ENCODE results near the gene DNER.
"Not testable (repeated sequence)": the region's sequence is repeated elsewhere in the genome, so short reads cannot be mapped to it uniquely, and the experiment has no call there.

DNER gene

DNA sequence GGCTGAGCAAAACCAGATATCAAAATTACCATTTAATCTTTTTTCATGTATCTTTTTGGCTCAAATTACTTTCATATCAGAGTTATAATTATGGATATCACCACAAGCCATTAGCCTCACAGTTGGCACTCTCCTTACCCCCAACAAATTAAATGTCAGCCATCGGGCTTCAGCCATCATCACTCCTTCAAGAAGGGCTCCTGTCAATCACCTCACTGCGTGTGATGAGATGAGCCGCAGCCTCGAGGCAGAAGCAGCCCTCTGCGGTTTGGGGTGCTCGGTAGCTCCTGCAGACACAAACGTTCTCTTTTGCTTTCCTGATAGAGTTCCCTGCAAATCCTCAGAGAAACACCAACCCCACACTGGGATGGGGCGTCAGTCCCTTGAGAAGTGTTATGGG, 94.1 kb downstream of the DNER start:
- DNase-seq = no peak

DNA sequence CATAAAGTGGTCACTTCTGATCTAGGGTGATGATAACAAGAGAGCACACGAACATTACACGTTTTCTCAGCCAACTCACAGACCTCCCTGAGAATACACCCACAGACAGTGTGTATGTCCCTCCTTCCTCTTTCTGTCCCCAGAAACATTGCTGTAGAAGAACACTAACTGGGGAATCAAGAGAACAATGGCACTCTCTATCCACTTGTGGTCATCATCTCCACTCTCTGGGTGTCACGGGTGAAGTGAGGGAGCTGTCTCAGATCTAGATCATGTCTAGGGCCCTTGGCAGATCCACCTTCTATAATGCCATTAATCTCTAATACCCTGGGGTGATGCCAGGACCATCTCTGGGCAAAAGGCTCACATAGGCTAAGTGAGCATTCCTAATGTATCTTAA, 97.9 kb downstream of the DNER start:
- no peak for DNase-seq

DNA sequence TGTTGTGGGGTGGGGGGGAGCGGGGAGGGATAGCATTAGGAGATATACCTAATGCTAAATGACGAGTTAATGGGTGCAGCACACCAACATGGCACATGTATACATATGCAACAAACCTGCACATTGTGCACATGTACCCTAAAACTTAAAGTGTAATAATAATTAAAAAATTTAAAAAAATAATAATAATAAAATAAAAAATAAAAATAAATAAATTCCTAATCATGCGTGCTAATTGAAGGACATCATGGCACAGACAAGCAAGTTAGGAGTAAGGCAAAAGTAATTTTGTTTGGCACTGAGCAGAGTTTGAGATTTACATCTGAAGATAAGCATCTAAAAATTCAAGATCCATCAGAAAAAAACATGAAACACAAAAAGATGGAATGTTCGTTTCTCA, 100.3 kb downstream of the DNER start:
- not testable (repeated sequence) for DNase-seq

DNA sequence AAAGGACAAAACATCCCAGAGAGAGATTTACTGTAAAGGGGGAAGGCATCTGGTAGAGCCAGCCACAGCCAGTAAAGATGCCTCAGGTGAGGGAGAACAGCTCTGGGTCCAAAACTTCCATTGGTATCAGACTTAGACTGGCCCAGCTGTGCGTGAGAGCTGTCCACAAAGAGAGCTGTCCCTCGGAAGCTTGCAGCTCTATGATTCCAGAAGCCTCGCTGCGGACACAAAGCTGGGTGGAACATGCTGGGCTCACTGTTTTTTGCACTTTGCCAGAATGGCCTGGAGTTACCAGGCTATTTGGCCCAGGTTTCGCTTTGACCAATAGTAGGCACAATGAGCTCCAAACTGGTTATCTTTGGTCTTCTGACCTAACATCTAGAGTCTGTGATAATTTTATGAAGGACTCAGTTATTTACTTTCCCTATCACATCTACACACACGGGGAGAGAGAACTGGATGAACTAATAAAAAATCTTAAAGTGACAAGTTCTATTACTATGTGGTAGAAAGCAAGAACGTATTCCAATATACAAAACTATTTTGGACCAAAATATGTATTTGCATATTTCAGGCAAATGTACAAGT, 101.9 kb downstream of the DNER start:
- DNase-seq = no peak

DNA sequence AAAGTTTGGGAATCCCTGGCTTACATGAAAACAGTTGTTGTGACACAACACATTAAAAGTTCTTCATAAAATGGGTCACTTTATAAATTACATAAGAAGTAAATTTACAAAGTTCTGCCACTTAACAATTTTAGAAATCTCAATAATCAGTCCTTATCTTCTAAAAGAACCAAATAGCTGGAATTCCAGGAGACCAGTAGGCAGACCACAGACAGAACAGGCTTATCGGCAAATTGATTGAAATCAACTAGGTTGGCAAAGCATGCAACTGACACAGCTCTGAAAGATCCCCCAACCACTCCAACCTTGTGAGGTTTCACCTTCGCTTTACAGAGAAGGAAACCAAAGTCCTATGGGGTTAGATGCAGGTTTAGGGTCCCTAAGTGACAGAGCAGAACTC, 103.0 kb downstream of the DNER start:
- no peak for DNase-seq

DNA sequence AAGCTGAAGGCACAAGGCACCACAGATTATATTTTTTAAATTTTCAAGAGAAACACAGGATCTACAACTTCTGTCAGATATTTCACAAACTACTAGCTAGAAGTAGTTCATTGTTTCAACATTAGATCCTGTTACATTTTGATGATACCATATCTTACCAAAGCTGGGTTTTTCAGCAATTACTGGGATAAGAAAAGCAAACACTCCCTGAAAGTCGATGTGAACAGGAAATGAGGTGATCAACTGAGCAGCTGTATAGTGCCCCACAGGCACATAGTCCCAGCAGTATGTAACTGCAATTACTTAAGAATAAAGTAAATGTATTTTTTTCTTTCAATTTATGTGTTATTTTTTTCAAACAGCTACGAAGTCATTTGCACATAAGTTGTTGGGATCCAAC, 103.5 kb downstream of the DNER start:
- no peak for DNase-seq

DNA sequence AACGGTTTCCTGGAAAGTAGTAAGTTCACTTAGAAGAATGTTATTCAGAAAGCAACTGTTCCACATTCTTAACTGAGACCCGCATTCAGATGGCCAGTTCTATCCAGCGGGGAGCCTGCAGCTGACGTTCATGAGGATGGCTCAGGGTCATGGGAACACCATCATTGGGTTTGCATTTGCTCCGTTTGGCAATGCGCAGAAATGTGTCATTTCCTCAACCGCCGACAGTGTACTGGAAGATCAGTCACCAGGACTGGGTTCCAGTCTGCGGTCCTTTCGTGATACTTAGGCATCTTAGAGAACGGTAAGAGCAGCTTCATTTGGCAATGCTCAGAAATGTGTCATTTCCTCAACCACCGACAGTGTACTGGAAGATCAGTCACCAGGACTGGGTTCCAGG, 104.0 kb downstream of the DNER start:
- no peak for DNase-seq

DNA sequence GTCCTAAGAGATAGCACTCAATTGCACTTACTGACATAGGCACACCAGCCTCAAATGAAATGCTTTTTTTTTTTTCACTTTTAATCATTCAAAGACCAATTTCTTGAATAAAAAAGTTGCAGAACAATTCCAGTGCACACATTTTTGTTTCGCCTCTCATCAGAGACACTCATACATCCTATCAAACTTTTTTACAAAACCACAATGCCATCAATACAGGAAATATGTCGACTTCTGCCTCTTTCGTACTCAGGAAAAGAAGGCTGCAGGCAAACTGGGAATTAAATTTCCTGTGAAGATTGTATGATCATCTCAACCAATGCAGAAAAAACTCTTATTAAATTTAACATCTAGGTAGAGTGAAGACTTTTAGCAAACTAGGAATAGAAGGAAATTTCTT, 112.4 kb downstream of the DNER start:
- DNase-seq = no peak

DNA sequence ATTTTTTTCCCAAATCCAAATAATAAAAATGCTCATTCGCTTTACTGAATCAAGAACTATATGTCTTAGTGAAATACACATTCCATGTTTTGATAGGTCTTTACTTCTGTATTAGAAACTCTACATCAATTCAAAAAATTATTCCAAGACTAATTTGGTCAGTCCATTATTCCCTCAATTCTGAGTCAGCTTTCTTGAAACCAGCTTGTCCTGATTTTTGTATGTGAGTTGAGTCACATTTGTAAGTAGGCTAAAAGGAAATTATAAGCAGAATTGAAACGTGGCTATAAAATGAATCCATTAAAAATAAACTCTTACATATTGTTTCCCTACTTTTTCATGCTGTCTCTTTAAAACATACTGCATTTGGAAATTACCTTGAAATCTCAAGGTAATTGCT, 113.0 kb downstream of the DNER start:
- no peak for DNase-seq

DNA sequence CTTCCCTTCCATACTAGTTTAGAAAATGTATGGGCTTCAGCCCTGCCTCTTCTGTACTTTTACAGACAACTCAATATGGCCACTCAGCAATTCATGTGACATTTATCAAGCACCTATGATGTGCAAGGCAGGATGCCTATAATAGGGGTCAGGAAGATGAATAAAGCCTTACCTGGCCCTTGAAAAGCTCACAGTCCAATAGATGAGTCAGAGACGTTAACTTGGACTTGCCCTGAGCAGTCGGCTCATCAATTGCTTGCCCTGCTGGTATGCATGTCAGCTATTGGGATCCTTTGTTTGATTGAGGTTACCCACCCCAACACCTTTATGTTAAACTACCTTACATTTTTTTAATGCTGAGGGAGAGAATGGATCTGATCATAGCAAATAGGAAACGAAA, 116.1 kb downstream of the DNER start:
- DNase-seq = no peak

DNA sequence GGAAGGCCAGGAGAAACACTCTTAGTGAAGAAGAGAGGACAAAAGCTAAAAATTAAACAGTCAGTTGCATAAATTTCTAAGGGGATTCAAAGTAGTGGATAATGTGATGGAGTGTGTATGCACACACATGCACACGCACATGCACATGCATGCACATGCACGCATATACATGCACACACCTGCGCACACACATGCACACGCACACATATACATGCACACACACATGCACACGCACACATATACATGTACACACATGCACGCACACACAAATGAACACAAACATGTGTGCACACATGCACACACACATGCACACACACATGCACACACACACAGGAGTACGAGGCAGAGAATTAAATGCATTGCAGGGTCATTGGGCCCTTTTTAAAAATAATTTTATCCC, 117.6 kb downstream of the DNER start:
- DNase-seq = no peak

DNA sequence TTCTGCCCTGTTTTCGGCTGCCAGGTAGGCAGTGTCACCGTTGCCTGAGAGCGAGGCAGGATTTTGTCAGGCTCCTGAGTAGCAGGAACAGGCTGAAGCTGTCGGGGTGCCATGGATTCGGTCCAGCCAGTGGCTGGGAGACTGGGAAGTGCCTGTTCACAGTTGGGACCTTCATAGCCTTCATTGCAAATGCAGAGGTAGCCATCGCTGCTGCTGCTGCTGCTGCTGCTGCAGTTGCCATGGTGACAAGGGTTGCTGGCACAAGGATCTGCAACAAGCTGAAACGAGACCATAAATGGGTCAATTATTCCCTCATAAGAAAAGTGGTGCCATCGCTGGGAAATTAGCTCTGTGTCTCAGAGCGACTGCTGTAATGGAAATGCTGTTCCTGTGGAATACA, 122.7 kb downstream of the DNER start:
- no peak for DNase-seq

DNA sequence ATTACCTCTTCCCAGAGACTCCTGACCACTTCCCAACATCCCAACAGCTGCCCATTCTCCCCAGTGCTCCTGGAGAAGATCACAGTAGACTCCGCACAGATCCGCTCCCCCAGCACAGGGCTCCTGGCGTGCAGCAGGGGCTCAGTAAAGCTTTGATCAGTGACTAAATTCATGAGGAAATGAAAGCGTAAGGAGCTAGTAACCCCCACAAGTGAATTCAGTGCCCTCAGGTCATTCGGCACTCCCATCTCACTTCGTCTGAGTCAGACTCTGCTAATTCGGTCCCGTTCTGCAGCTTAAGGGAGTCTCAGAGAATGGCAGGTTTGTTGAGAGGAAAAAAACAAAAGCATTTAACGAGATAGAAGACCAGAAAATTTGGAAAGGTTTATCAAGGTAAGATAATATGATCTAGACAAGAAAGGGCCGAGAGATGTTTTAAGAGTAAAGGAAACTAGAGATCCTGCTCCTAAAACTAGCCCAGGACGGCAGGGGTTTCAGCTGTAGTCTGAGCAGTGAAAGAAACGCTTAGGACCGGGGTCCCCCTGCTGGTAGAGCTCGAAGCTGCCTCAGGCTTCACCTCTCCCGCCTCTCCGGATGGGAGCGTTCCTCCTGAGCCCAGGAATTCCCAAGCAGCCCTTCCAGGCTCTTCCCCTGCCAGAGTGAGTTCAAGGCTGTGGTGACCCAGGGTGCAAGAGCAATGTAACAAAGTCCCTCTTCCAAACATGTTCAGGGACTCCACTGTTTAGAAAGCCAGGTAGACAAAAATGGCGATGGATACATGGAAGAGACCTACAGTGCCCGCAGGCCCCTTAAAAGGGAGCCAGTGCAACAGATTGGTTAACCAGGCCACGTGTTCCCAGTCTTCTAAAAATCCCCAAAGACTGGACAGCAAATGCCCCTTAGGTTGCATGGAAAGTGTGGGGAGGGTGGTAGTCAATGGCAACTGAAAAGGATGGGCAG, 127.3 kb downstream of the DNER start:
- peak; percentile 60 to 64 for DNase-seq

DNA sequence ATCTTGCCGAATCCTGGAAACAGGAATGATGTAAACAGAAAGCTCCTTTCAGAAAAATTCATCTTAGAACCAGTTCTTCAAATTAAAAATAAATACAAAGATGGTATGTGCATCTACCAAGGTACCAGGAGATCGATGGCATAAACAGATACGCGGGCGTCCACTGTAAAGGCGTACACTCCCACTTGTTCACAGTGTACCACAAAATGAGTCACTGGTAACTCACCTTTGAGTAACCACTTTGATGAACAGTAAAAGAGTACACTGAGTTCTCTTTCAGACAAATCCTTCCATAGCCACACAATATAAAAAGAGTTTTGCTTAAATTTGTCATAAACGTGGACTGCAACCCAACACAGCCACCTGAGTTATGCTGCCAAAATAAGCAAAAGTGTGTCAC, 128.3 kb downstream of the DNER start:
- DNase-seq = no peak

DNA sequence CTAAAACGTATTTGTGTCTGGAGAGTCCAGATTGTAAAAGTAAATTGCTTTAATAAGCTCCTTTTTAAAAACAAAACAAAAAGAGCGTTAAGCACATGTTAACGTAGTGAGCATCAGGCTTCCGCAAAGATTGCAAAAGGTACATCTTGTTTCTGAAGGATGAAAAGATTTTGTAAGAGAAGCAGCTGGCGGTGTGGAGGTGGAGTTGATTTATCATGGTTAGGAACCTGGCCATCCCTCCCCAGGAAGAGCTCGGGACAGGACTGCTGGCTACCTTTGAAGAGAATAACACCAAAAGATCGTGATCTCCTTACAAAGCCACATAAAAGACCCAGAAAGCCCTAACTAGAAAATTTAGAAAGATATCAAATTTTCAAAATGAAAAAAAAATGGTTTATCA, 132.2 kb downstream of the DNER start:
- DNase-seq = no peak

DNA sequence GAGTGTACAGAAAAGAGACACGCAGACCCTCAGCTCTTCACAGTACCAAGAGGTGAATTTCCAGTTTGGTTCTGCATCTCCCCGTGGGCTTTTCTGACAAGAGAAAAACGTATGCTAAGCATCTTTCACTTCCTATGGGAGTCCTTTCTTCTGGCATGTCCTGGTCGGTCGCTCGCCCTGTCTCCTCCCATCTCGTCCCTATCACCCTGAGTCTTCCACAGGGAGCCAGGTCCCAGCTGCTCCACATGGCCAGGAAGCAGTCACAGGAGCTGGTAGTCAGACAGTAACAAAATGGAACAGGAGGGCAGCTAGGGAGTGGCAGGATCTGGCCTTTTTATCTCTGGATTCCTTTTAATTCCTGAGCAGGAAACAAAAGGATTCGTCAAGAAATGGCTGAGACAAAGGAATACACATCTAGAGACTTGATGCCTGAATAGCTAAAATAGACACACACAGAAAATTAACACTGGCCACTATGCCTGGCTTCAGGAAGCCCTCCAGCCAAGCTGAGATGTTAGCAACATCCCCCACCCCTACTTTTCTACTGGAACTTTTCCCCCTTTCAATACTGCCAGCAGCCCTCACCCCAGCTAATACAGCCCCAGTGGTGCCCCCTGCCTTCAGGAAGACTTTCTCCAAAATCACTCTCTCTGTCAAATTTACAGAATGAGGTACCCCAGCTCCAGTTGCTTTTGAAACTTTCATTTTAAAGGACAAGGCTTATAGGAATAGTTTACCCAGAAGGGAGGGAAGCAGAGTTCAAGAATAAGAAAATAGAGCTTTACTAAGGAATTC, 136.1 kb downstream of the DNER start:
- DNase-seq = no peak

DNA sequence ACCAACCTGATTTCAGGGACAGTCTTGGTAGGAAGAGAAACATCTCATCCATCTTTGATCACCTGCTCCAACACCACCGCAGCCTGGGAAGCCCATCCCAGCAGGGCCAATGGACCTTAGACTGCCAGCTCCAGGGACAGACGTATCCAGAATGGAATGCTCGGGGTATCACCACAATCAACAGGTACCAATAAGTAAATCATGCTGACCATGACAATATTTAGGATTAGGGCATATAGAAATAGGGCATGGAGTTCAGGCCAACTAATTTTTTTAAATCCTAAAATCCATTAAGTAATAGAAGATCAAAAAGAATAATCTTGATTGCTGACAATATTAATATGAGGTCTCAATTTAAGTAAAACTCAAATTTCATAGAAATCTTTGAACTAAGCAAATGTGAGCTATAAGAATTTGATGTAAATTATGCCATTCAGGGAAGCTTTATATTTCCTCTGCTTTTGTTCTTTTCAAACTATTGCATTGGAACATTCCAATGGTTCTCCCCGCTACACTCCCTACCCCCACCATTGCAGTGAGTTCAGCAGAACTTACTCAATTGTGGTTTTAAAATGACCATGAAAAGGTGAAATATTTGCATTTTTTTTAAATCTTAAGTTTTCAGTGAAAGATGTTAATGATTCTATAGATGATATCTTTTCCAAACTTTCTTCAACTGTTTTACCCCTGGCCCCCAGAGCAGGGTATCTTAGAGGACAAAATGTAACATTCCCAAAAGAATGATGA, 138.6 kb downstream of the DNER start:
- DNase-seq = no peak

DNA sequence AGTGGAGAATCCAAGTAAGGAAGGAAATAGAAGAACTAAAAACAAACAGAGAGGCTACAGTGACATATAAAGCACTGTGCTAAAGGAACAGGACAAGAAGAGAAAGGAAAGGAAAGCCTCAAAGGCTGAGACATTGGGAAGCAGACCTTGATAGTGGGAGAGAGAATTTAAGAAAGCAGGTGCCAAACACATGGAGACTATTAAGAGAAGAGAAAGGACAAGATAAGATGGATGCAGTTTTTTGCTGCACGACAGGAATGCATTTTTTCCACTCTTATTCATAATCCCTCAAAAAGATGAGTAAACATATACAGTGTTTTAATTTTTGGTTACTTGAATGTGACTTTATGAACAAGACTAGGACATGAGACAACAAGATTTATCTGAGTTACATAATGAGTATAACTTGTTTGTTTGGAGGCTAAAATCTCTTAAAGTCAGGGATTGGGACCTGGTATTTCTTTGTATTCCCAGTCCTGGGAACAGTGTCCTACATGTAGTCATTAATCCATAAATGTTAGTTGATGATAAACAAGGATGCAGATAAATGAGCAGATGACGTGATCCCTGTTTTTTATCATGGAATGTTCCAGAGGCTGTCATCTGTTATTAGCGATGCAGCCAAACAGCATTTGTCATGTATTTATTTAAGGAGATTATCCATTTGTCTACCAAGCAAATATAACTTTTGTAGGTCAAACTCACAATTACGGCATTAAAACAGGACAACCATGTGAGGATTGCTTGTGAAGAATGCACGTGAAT, 141.7 kb downstream of the DNER start:
- DNase-seq = no peak

DNA sequence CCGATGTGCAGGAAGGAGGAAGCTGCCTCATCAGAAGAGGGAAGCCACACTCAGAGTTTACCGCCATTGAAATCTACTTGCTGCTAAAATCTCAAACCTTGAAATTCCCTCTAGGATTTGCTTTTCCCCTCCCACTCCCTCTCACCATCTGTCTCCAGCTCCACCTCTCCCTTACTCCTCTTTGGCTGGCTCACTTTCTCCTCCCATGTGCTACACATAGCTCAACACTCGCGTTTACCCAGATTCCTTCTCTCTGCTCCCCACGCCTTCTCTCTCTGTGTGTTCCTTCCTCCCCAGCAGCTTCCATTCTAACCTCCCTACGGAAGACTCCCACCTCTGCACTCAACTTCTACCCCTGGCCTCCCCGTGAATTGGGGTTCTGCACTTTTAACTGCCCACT, 143.1 kb downstream of the DNER start:
- no peak for DNase-seq

DNA sequence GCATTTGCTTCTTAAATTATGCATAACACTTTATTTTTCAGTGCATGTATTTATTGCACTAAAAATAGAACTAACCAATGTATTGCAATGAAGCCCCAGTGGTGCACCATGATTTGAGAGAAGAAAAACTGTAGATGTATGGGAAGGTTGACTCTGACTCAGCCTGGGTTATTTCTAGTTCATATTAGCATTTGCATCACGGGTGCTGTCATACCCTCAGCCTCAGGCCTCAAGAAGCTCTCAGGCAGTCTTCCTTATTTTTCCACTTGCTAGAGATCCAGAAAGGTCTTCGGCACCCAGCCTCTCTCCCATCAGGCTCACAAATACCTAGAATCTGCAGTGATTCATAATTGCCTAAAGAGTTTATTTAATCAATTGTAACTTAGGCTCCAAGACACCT, 148.0 kb downstream of the DNER start:
- no peak for DNase-seq

DNA sequence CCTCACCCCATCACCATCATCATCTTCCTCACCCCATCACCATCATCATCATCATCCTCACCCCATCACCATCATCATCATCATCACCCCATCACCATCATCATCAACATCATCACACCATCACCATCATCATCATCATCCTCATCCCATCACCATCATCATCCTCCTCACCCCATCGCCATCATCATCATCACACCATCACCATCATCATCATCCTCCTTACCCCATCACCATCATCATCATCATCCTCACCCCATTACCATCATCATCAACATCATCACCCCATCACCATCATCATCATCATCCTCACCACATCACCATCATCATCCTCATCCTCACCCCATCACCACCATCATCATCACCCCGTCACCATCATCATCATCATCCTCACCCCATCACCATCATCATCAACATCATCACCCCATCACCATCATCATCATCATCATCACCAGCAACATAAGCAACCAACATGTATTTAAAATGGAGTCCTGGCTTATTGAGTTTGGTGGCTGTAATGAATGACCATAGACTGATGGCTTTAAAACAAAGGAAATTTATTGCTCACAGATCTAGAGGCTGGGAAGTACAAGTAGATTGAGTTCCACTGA, 150.0 kb downstream of the DNER start:
- no peak for DNase-seq

DNA sequence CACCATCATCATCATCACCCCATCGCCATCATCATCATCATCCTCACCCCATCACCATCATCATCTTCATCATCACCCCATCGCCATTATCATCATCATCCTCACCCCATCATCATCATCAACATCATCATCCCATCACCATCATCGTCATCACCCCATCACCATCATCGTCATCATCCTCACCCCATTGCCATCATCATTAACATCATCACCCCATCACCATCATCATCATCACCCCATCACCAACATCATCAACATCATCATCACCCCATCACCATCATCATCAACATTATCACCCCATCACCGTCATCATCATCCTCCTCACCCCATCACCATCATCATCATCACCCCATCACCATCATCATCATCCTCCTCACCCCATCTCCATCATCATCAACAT, 151.0 kb downstream of the DNER start:
- DNase-seq = no peak
